ENCODE measurements around the gene ZMIZ1. TPM values are rescaled to one million over a fixed set of nuclear protein-coding genes. Genes with fewer than 3 reads are reported as not detected.
A peak's percentile ranks its signal among the peaks of the same experiment; 100 is the strongest.

ZMIZ1 gene
- total RNA-seq, 1 experiment from 2014 or later, result 22.4 TPM

DNA sequence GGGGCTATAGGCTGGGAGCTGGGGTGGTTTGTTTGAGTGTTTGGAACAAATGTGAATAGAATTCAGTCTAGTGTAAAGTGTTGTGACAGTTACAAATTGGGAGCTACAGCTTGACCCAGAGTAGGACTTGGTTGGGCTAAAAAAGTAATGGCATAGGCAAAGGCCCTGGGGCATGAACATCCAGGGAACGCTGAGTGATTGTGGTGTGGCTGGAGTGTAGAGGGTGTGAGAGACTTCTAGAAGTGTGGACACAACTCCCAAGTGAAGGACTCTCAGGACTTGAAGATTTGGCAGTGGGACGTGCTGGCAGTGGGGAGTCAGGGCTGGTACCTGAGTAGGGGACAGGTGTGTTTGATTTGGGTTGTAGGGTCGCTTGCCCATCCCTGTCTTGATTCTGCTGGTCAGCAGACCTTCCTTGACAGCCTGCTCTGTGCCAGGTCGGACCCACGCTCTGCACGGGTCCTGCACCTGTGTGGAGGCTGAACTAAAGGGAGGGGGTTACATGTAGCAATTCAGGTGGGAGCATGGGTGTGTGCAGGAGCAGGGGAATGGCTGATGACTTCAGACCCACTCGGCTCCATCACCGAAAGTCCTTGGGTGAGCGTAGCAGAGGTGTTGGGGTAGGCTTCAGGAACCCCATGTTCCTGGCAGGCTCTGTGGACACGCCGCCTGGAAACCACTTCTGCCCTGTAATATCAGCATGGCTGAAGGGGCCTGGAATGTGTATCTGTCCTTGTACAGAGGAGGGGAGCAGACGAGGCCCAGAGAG is 43.3 kb downstream of the ZMIZ1 start:
- no peaks in the 10 kb centered on the region for H3K27me3 ChIP-seq
- no peak overlapping the region for H3K4me3 ChIP-seq
- no peaks in the 10 kb centered on the region for H3K9me3 ChIP-seq
- no peak for DNase-seq
- H3K36me3 ChIP-seq, result peaks cover 48% of the 10 kb centered on the region

- DNase-seq, result peak; percentile 96
- H3K9me3 ChIP-seq, result no peaks in the 10 kb centered on the region
- H3K36me3 ChIP-seq, result peaks cover 54% of the 10 kb centered on the region
- no peak overlapping the region for H3K4me3 ChIP-seq
- no peaks in the 10 kb centered on the region for H3K27me3 ChIP-seq
Observed at GRCh38 chr10:79112881-79113431, 44.2 kb downstream of the ZMIZ1 start.

GRCh38 chr10:79113827-79114226 is 45.1 kb downstream of the ZMIZ1 start:
- no peak for DNase-seq
- H3K4me3 ChIP-seq, result no peak overlapping the region

GRCh38 chr10:79115302-79115701 is 46.5 kb downstream of the ZMIZ1 start:
- peaks cover 77% of the 10 kb centered on the region for H3K36me3 ChIP-seq
- no peak for DNase-seq
- H3K9me3 ChIP-seq, result no peaks in the 10 kb centered on the region
- H3K4me3 ChIP-seq, result no peak overlapping the region
- no peaks in the 10 kb centered on the region for H3K27me3 ChIP-seq

More at GRCh38 chr10:79113827-79114226, 45.1 kb downstream of the ZMIZ1 start:
- Histone ChIP-seq H3K9me3 (no peaks in the 10 kb centered on the region), H3K36me3 (peaks cover 62% of the 10 kb centered on the region), H3K27me3 (no peaks in the 10 kb centered on the region)

- Histone ChIP-seq H3K36me3 (peaks cover 78% of the 10 kb centered on the region), H3K27me3 (no peaks in the 10 kb centered on the region), H3K4me3 (no peak overlapping the region), H3K9me3 (no peaks in the 10 kb centered on the region)
- no peak for DNase-seq
Observed at GRCh38 chr10:79116368-79116767, 47.6 kb downstream of the ZMIZ1 start.

DNA sequence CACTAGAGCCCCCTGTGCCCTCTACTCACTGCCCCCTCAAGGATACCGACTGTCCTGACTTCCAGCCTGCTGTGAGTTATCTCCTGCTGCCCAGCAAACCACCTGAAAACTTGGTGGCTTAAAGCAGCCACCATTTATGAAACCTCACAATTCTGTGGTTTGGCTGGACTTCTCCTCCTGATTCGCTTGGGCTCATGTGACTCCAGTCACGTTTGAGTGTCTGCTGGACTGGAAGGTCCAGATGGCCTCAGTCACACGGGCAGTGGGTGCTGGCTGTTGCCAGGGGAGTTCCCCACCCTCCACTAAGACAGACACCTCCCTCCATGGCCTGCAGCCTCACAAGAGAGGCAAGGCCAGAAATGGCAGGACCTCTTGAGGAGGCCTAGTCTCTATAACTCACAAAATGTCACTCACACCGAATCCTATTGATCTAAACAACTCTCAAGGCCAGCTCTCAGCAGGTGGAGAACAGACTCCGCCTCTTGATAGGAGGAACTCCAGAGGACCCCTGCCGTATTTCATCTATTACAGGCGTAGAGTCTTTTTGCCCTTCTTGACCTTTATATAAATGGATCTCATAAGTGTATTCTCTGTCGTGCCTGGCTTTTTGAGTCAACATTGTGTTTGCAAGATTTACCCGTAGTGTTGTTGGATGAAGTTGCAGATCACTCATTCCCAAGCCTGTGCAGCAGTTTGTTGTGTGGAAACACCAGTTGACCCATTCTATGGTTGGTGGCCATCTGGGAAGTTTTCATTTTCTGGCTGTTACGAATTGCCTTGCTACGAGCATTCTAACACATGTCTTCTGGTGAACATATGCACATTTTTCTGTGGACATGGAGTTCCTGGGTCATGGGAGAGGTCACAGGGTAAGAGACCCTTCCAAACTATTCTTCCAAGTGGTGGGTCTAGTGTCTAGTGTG is 48.3 kb downstream of the ZMIZ1 start:
- Histone ChIP-seq H3K36me3 (peaks cover 80% of the 10 kb centered on the region), H3K9me3 (no peaks in the 10 kb centered on the region), H3K4me3 (no peak overlapping the region), H3K27me3 (no peaks in the 10 kb centered on the region)
- peak; percentile 63 for DNase-seq

DNA sequence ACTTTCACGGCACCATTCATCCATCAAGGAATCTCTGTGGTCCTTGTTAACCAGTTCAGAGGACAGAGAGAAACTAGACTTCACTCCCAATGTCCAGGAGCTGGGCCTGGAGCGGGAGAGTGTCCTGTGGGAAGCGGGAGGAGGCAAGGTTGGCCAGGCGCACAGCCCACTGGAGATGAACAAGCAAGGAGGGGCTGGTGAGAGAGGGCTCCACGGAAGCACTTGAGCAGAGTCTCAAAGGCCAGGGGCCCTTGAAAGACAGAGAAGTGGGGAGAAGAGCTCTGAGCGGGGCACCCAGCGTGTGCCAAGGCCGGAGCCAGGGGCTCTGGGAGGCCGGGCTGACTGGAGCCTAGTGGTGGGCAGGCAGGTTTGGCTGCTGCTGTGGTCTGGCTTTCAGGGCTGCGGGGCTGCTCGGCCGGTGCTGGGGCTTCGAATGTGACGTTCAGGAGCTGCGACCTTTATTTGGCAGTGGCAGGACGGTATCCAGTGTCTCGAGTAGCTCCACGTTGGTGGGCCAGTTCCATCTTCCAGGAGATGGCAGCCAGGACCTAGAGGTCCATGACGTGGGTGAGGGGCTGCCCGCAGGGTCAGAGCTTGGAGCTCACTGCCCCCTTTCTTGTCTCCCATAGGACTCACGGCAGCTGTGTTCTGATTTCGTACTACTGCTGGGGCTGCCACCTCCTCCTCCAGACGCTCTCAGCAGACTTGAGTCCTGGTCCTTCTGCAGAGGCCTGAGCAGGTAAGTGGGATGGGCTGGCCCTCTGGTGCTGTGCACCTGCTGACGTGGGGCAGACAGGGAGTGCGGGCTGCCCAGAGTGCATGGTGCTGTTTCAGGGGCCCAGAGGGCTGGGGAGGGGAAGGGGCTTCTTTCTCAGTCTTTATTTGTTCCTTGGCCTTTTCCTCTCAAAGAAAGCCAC is 49.8 kb downstream of the ZMIZ1 start:
- Histone ChIP-seq H3K9me3 (no peaks in the 10 kb centered on the region), H3K4me3 (no peak overlapping the region), H3K36me3 (peaks cover 87% of the 10 kb centered on the region), H3K27me3 (no peaks in the 10 kb centered on the region)
- no peak for DNase-seq

- H3K36me3 ChIP-seq, result peaks cover 88% of the 10 kb centered on the region
- no peak overlapping the region for H3K4me3 ChIP-seq
- no peak for DNase-seq
- H3K9me3 ChIP-seq, result no peaks in the 10 kb centered on the region
- no peaks in the 10 kb centered on the region for H3K27me3 ChIP-seq
Observed at GRCh38 chr10:79119306-79119705, 50.5 kb downstream of the ZMIZ1 start.

GRCh38 chr10:79123547-79123963 is 54.8 kb downstream of the ZMIZ1 start:
- peaks cover 90% of the 10 kb centered on the region for H3K36me3 ChIP-seq
- no peak overlapping the region for H3K4me3 ChIP-seq
- DNase-seq, result peak; percentile 89
- H3K9me3 ChIP-seq, result no peaks in the 10 kb centered on the region
- no peaks in the 10 kb centered on the region for H3K27me3 ChIP-seq

DNA sequence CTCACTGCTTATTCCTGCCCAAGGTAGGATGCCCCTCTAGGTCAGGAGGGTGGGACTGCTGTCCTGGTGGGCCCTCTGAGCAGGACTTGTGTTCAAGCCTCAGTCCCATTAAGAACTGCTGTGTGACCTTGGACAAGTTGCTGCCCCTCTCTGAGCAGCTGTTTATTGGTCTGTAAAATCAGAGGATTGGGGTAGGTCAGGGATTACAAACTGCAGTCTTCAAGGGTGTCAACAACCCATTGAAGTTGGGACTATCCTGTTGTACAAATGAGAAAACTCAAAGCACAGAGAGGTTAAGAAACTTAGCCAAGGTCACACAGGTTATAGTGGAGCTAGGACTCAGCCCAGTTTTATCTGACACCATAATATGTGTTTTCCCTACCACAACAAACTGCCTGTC is 55.3 kb downstream of the ZMIZ1 start:
- Histone ChIP-seq H3K9me3 (no peaks in the 10 kb centered on the region), H3K27me3 (no peaks in the 10 kb centered on the region), H3K36me3 (peaks cover 90% of the 10 kb centered on the region), H3K4me3 (no peak overlapping the region)
- no peak for DNase-seq

- Histone ChIP-seq H3K4me3 (no peak overlapping the region), H3K36me3 (peaks cover 90% of the 10 kb centered on the region), H3K27me3 (no peaks in the 10 kb centered on the region), H3K9me3 (no peaks in the 10 kb centered on the region)
- no peak for DNase-seq
Observed at GRCh38 chr10:79125092-79125491, 56.3 kb downstream of the ZMIZ1 start.

DNA sequence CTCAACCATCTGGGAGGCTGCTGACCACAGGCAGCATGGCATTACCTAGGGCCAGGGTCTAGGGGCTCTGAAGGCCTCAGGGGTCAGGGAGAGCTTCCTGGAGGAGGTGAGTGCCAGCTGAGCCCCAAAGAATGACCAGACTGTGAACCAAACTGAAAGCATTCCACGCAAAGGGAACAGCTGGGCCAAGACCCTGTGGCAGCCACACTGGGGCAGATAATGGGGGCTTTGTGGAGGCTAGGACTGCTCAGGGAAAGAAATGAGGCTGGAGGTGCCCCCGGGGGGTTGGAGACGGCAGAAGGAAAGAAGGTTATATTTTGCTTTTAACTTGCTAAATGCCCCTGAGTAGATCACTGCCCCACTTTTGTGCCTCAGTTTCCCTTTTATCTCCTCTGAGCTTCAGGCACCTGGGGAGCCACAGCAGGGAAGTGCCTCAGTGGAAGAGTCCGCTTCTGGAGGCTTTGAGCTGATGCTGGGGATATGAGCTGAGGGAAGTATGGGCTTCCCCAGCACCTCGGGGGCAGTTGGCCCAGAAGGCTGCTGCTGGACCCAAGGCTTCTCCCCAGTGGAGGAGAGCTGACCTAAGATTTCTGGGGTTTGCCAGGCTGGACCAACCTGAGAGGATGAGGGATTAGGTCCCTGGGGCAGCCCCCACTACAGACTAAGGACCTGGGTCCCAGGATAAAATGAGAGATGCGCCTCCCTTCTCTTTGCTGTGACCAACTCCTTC is 57.8 kb downstream of the ZMIZ1 start:
- Histone ChIP-seq H3K9me3 (no peaks in the 10 kb centered on the region), H3K27me3 (no peaks in the 10 kb centered on the region), H3K36me3 (peaks cover 90% of the 10 kb centered on the region), H3K4me3 (no peak overlapping the region)
- no peak for DNase-seq

DNA sequence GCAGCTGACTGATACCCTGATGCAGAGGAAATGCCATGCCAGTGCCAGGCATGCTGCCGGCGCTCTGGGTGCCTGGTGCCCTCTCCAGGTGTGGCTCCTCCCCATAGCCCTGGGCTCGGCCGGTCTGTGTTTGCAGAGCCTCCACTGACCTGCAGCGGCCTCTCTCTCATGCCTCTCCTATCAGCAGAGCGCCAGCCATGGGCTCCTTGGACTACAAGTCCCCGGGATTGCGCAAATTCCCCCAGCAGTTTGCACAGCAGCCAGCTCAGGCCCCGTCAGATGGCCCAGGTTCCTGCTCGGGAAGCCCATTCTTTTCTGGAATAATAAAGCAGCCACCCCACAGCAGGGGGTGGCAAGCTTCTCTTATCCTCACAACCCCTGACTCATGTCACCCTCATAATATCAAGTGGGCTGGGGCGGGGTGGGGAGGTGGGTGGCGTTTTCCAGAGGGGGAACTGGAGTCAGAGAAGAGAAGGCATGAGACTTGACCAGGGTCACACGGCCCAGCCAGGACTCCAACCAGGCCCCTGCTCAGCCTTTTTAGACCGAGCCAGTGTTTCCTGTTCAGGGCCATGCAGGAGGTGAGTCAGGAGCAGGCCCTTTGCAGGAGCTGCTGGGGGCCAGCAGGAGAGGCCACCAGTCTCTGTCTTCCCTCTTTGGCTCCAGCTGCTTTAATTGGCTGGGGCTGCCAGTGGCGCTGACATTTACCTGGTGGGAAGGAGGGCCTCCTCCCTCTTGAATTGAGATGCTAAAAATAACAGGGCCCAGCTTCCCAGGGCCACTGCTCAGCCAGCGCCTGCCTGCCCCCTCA is 58.6 kb downstream of the ZMIZ1 start:
- Histone ChIP-seq H3K36me3 (peaks cover 93% of the 10 kb centered on the region), H3K9me3 (no peaks in the 10 kb centered on the region), H3K4me3 (no peak overlapping the region), H3K27me3 (no peaks in the 10 kb centered on the region)
- peak; percentile 86 for DNase-seq

DNA sequence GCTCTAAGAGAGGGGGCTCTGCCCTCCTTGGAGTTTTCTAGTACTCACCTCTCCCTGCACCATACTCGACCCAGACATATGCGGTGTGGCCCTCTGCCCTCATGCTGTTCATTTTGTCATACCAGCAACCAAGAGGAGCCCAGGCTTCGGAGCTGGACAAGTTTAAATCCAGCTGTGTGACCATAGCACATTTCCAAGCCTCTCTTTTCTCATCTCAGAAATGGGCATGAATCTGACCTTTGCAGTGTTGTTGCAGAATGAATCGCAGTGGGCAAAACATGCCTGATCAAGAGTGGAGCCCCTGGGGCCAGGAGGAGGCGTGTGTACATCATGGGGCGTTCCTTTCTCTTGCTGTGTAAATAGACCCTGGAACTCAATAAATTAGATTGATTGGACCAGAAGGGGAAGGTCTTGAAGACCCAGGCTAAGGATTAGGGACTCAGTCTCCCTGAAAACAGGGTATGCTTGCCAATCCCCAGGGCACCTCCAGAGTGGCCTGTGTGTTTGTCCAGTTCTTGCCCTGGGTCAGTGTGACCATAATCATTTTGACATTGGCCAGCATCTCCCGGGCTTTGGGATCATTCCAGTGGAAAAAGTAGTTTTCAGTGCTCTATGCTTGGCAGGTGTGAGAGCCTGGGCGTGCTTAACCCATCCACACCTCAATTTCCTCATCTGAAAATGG is 59.6 kb downstream of the ZMIZ1 start:
- no peak overlapping the region for H3K4me3 ChIP-seq
- DNase-seq, result no peak
- H3K9me3 ChIP-seq, result no peaks in the 10 kb centered on the region
- H3K36me3 ChIP-seq, result peaks cover 94% of the 10 kb centered on the region
- H3K27me3 ChIP-seq, result no peaks in the 10 kb centered on the region

- H3K36me3 ChIP-seq, result peaks cover 97% of the 10 kb centered on the region
- no peak for DNase-seq
- no peak overlapping the region for H3K4me3 ChIP-seq
Observed at GRCh38 chr10:79128923-79129305, 60.1 kb downstream of the ZMIZ1 start.

More at GRCh38 chr10:79128923-79129305, 60.1 kb downstream of the ZMIZ1 start:
- Histone ChIP-seq H3K27me3 (no peaks in the 10 kb centered on the region), H3K9me3 (no peaks in the 10 kb centered on the region)
